Measurements from ENCODE around the gene PNPLA3. TPM values are rescaled to one million over a fixed set of nuclear protein-coding genes. Genes with fewer than 3 reads are reported as not detected.

PNPLA3 gene
- total RNA-seq, 1 donor from 2014 or later = not detected

DNA sequence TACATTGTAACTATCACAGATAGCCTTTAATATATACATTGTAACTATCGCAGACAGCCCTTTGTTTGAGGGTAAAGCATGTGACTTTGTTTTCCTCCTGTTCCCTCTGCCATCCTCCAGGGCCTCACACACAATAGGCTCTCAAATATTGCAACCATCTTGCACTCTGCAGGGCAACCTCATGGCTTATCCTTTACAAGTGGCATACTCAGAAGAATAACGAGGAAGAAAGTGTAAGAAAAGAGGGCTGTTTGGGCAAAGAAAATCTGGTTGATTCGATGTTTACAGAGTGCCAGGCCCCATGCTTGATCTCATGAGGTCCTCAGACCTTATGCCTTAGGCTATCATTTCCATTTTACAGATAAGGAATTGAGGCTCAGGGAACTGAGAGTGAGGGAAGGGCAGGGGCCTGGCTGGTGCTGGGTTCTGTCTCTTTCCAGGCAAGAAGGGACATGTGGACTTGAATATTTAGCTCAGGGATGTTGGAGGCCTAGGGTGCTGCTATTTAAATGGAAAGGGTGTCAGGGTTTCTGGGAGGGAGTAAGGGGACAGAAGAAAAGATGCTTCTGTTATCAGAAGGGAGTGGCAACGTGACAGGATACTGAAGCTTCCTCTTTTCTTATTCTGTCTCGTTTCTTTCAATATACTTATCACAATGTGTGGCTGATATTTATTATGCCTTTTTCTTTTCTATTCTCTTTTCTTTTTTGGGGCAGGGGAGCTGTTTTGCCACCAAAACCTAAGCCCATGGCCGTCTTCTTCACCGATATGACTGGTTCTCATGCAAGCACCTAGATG lies 30.6 kb downstream of the PNPLA3 start:
- no peak overlapping the region for H3K27ac ChIP-seq
- TF ChIP-seq CTCF (IDR thresholded peaks at IDR 0.05) = no peak
- H3K4me3 ChIP-seq = peak overlapping the region; percentile 89 to 98
- H3K36me3 ChIP-seq = no peaks in the 10 kb centered on the region
- H3K27me3 ChIP-seq = no peaks in the 10 kb centered on the region
- H3K9me3 ChIP-seq = no peaks in the 10 kb centered on the region
- peaks cover 9 to 18% of the 10 kb centered on the region in 2 donors for H3K4me1 ChIP-seq
- DNase-seq (ENCODE audit: low spot score in 2 of 2) = no peak
- intact Hi-C loops (cut with DNase I) = loop anchor here (2.0 kb wide), 1 partner anchor 29 kb away; no protein-coding TSS in a partner anchor

GRCh38 chr22:43955040-43955882 lies 31.7 kb downstream of the PNPLA3 start, which contains the start of gene SAMM50:
Gene SAMM50, plus strand, starts transcription at chr22:43955442. Its CDS starts 136 bp downstream, at chr22:43955578.
- H3K36me3 ChIP-seq = no peaks in the 10 kb centered on the region
- no peaks in the 10 kb centered on the region for H3K9me3 ChIP-seq
- H3K4me1 ChIP-seq = peaks cover 9 to 18% of the 10 kb centered on the region in 2 donors
- H3K4me3 ChIP-seq = peak within 1 kb of the TSS; percentile 89 to 98
- H3K27me3 ChIP-seq = no peaks in the 10 kb centered on the region
- peak; percentile 71 to 95 for DNase-seq (ENCODE audit: low spot score in 2 of 2)
- peak within 1 kb of the TSS; percentile 79 for H3K27ac ChIP-seq
- intact Hi-C loops (cut with DNase I) = loop anchor here (2.0 to 5.0 kb wide), 3 partner anchors 30 to 542 kb away; partner anchors contain the start of genes EFCAB6 and RTL6
- peak in 1 of 3 experiments; percentile 12 for TF ChIP-seq CTCF (IDR thresholded peaks at IDR 0.05)

DNA sequence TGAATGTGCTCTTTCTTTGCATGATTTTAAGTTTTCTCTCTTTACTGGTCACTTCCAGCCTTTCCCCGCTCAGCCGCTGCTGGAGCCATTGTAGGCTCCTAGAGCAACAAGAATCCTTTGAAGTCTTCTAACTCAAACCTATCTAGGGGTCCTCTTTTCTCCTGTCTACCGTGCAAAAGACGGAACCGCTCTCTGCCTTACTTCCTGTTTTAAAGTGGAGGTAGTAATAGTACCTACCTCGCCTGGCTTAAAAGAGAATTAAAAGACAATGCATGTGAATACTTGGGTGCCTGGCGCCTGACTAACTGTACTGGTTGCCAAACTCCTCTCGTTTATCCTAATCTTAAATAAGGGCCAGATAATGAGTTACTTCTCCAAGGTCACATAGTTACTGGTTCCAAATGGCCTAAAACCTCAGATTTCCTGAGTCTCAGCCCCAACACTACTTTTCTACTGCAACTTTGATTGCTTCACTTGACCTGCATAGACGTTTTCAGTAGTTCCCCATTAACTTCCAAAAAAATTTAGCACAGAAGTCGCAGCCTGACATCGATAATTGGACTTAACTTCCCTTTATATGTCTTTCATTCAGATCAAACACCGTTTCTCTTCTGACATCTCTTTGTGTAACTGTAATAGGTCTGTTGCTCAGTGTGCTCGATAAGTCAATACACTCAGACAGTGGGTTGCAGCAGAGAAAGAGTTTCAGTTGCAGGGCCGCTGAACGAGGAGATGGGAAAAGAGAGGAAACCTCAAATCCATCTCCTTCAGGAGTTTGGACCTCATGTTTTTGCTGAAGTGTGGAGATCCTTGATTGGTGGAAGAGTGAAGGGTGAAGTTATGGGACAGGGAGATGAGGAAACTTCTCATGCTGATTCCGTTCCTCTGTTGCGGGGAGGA lies 32.5 kb downstream of the PNPLA3 start:
- intact Hi-C loops (cut with DNase I) = loop anchor here (2.0 to 5.0 kb wide), 3 partner anchors 31 to 541 kb away; partner anchors contain the start of genes EFCAB6 and RTL6
- H3K9me3 ChIP-seq = no peaks in the 10 kb centered on the region
- no peaks in the 10 kb centered on the region for H3K36me3 ChIP-seq
- peak overlapping the region; percentile 89 to 98 for H3K4me3 ChIP-seq
- DNase-seq (ENCODE audit: low spot score in 2 of 2) = no peak
- H3K27me3 ChIP-seq = no peaks in the 10 kb centered on the region
- H3K27ac ChIP-seq = peak overlapping the region; percentile 79
- peaks cover 9 to 18% of the 10 kb centered on the region in 2 donors for H3K4me1 ChIP-seq
- no peak for TF ChIP-seq CTCF (IDR thresholded peaks at IDR 0.05)

- intact Hi-C loops (cut with DNase I) = loop anchor here (5.0 kb wide), 2 partner anchors 145 to 540 kb away; partner anchors contain the start of genes EFCAB6 and RTL6
- peaks cover 9 to 18% of the 10 kb centered on the region in 2 donors for H3K4me1 ChIP-seq
- H3K36me3 ChIP-seq = no peaks in the 10 kb centered on the region
- H3K27me3 ChIP-seq = no peaks in the 10 kb centered on the region
- no peak for TF ChIP-seq CTCF (IDR thresholded peaks at IDR 0.05)
- no peak for DNase-seq (ENCODE audit: low spot score in 2 of 2)
- H3K9me3 ChIP-seq = no peaks in the 10 kb centered on the region
- peak overlapping the region; percentile 89 to 98 for H3K4me3 ChIP-seq
- no peak overlapping the region for H3K27ac ChIP-seq
Observed at GRCh38 chr22:43956805-43957463, 33.3 kb downstream of the PNPLA3 start.
